Measurements from ENCODE around the gene NEO1.
"Not testable (repeated sequence)": the region's sequence is repeated elsewhere in the genome, so short reads cannot be mapped to it uniquely, and the experiment has no call there.

Gene NEO1

DNA sequence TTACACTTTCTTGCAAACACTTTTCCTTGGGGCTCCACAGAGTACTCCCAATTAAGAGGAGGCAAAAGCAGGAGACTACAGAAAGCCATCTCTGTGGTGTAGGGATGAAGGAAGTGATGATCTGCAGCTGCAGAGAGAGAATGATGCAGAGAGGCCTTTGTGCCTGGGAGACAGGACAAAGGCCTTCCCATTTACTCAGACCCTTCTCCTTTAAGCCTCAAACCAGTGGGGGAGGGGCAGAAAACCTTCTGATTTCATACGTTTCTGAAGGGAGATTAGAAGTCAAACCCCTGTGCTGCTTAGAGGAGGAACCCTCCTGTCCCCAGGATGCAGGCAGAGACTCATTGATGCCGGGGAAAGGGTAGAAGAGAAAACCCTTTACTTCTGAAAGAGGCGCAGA lies 130.8 kb downstream of the NEO1 start:
- DNase-seq (ENCODE audit: low read depth in 2 of 2, low spot score in 1 of 2) = no peak

DNA sequence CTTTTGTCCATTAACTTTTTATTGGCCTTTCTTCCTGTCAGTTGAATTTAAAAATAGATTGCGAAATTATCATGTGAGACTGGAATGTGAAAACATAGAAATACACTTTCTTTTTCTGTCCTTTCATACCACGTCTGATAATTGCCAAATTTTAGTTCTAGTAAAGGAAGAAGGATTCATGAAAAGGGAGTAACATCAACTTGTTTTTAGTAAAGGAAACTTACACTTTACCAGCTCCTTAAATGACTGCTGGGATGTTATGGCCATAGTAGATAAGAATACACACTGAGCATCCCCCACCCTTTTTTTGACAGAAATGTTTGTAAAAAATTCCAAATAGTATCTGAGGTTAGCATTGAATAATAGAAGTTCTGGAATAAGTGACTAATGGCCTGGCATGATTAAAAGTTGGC lies 137.9 kb downstream of the NEO1 start:
- no peak for DNase-seq (ENCODE audit: low read depth in 2 of 2, low spot score in 1 of 2)

DNA sequence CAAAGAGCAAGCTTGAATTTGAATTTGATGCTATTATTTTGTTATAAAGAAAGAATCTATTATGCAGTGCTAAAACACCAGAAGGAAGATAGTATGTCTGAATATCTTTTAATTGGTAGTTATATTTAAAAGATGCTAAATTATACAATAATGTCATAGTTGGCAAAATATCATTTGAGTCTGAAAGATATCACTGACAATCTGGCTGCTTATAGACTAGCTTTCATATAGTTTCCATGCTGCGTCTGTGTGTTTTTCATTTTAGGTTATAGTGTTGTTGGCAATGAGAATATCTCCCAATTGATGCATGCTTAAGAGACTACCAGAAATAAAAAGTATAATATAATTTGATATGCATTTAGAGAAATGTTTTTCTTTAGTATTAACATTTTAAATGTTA lies 142.9 kb downstream of the NEO1 start:
- DNase-seq (ENCODE audit: low read depth in 2 of 2, low spot score in 1 of 2) = no peak

DNA sequence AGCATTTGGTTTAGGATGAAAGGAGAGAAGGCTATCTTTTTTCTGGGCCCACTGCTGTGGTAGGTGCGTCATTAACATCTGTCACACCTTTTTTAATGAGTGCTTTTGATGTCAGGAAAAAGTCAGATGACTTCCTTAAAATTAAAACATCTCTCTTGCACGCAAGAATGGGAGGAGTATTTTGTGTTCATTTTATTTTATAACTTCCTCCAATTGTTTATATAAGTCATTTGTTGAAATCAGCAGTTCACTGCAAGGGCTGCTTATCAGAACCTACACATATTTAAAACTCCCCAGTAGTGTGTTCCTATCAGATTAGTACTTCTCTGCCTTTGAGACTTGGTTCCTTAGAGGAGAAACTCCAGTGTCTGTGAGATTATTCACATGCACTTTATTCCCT lies 143.8 kb downstream of the NEO1 start:
- DNase-seq (ENCODE audit: low read depth in 2 of 2, low spot score in 1 of 2) = no peak

DNA sequence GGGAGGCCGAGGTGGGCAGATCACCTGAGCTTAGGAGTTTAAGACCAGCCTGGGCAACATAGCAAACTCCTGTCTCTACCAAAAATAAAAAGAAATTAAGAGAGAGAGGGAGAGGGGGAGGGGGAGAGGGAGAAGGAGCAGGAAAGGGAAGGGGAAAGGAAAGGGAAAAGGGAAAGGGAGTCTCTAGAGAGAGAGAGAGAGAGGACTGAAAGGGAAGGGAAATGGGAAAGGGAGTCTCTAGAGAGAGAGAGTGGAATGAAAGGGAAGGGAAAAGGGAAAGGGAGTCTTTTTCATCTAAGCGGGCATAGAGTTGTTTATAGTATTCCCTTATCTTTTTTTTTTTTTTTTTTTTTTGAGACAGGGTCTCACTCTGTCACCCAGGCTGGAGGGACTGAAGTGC lies 148.1 kb downstream of the NEO1 start:
- no peak for DNase-seq (ENCODE audit: low read depth in 2 of 2, low spot score in 1 of 2)

DNA sequence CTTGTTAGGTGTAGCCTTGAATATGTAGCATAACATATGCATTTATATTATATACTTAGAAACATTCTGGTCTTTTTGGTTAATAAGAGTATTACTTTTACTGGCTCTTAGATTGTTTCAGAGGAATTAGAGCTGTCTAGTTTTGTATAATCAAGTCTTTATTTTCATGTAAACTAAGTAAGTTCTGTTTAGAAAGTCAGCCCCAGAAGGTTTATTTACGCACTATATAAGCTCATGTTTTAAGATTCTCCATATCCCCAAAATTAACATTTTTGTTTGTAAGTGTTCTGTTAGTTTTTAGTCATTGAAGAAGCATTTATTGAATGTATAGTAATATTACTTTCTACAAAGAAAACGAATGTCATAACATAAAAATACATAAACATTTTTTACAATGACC lies 158.4 kb downstream of the NEO1 start:
- DNase-seq (ENCODE audit: low read depth in 2 of 2, low spot score in 1 of 2) = no peak

DNA sequence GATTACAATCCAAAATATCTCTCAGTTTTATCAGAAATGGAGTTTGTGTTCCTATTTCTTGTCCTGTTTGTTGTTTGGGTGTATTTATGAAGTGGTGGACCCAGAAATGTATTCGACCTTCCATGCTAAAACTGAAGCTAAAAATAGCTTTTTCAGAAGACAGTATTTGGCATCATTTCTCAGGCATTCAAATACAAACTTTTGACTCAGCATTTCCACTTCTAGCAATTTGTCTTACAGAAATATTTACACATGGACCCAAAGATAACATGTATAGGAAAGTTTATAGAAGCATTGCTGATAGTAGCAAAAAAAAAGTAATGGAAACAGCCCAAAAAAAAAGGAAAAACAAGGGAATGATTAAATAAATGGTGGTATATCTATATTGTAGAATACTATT lies 160.2 kb downstream of the NEO1 start:
- DNase-seq (ENCODE audit: low read depth in 2 of 2, low spot score in 1 of 2) = no peak

DNA sequence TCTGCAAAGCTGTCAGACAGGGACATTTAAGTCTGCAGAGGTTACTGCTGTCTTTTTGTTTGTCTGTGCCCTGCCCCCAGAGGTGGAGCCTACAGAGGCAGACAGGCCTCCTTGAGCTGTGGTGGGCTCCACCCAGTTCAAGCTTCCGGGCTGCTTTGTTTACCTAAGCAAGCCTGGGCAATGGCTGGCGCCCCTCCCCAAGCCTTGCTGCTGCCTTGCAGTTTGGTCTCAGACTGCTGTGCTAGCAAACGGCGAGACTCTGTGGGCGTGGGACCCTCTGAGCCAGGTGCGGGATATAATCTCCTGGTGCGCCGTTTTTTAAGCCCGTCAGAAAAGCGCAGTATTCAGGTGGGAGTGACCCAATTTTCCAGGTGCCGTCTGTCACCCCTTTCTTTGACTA lies 169.2 kb downstream of the NEO1 start:
- DNase-seq (ENCODE audit: low read depth in 2 of 2, low spot score in 1 of 2) = not testable (repeated sequence)

DNA sequence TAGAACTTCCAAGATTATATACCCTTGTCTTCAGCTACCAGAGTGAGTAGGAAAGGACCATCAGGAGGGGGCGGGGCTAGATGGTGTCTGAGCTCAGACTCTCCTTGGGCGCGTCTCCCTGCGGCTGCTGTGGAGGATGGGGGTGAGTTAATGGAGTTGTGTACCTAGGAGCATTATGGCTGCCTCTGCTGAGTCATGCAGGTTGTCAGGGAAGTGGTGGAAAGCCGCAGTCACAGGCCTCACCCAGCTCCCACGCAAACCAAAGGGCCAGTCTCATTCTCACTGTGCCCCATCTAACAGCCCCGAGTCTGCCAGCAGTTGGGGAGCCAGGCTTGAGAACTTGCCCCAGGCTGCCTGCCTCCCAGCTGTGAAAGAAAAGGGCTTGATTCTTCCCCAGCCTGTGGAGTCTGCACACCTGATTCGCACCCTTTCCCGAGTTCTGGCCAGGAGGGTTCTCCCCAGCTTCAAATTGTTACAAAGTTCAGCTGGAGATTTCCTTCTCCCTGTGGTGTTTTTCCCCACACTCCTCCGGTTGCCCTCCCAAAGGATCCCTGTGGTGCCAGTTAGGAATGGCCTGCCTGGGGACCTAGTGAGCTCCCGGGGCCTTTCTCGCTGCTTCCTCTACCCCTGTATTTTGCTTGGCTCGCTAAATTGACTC lies 173.2 kb downstream of the NEO1 start:
- DNase-seq (ENCODE audit: low read depth in 2 of 2, low spot score in 1 of 2) = no peak

DNA sequence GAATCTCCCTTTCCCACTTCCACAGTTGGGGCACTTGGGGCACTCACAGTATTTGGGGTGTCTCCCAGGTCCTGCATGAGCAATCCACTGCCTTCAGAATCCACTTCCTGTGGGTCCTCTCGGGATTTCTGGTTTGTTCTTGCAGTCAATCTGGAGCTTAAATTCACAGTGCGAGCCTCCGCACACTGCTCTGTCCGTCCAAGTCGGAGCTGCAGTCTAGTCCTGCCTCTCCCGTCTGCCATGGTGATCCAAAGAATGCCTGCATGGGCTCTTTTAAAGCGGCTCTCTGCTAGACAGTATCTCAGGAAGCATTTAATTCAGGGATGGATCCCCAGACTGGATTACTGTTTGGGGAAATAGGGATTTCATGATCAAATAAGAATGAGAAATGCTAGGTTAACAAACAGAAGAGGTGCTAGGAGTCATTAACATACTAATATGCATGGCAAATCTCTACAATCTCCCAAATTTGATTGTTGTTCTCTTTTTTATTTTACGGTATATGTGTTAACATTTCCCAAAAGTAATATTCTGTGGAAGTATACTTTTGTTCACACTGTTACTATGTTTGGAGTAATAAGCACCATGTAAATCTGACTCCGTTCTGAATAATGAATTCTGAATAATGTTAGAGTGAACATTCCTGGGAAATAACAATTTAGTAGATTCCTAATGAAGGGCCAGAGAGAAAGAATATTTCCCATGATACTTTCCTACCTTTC lies 174.0 kb downstream of the NEO1 start:
- DNase-seq (ENCODE audit: low read depth in 2 of 2, low spot score in 1 of 2) = no peak

DNA sequence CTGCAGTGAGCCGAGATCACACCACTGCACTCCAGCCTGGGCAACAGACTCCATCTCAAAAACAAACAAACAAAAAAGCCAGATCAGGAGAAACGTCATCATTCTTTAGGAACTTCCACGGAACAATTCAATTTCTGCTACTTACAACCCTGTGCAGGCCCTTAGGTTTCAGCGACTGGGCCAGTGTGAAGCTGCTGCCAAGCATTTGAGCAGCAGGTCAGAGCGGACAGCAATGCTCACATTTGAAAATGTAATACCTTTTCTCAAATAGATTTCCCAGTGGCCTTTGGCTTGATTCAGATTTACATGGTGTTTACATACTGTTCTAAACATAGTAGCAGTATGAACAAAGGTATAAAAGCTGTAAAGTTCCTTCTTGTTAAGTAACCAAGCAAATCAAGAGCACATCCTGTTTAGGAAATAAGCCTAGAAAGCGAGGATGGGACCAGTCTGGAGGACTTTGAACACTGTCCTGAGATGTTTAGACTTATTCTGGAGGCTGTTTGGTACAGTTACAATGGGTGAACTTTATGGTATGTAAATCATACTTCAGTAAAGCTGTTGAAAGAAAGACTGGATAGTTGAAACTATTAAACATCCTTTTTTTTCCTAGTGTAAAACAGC lies 175.3 kb downstream of the NEO1 start:
- DNase-seq (ENCODE audit: low read depth in 2 of 2, low spot score in 1 of 2) = no peak

DNA sequence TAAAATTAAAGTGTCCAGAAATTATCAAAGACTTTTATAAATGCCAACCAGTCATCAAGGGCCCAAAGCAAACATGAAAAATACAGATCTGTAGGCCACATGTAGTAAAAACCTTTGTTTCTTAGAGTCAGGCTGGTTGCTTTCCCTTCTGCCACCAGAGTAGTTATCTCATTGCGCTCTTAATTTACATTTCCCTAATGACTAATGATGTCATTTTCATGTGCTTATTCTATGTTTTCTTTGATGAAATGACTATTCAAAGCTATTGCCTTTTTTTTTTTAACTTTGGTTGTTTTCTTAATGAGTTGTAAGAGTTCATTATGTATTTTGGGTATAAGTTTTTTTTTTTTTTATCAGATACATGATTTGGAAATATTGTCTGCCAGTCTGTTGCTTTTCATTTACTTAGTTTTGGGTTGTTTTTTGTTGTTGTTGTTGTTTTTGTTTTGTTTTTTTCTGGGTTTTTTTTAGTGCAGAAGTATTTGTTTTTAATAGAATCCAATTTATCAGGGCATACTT lies 175.9 kb downstream of the NEO1 start:
- no peak for DNase-seq (ENCODE audit: low read depth in 2 of 2, low spot score in 1 of 2)

DNA sequence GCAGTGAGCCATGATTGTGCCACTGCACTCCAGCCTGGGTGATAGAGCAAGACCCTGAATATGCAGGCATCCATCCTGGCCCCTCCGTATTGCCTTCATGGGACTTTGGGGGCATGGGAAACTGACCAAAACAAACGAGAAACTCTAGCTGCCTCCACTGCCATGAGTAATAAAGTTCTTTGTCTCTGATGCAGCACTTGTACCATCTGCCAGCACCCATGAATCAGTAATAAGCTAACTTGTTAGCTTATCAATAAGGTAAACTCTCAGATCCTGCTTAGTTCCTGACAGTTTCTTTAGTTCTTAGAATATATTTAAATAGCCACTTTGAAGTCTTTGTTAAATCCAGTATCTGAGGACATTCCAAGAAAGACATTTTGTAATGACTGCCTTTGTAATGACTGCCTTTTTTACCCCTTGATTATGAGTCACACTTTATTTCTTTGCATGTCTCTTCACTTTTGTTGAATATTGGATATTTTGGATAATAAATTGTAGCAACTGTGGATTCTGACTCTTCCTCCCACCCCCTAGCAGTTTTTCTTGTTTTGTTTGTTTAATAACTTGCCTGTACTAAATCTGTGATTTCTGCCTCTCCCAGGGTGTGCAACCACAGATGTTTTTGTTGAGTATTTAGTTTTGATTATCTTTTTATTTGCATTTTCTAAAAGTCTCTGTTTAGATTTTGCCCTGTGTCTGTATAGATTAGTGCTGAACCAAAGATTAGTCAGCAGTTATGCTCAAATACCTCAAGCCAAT lies 179.6 kb downstream of the NEO1 start:
- no peak for DNase-seq (ENCODE audit: low read depth in 2 of 2, low spot score in 1 of 2)

DNA sequence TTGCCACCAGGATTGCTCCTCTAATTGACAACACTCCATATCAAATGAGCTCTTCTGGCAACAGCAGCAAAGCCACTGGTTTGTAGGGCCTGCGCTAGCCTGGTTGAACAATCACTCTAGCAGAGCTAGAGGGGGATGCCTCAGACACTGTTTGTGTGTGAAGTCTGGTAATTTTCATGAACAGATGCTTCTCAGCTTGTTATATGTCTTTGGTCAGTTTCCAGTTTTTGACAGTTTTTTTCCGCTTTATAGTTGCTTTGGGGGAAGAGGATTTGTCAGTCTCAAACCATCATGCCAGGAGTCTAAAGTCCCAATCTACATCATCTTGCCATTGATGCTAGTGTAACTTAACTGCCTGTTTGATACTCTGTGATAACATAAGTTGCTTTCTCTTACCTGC lies 180.5 kb downstream of the NEO1 start:
- no peak for DNase-seq (ENCODE audit: low read depth in 2 of 2, low spot score in 1 of 2)

DNA sequence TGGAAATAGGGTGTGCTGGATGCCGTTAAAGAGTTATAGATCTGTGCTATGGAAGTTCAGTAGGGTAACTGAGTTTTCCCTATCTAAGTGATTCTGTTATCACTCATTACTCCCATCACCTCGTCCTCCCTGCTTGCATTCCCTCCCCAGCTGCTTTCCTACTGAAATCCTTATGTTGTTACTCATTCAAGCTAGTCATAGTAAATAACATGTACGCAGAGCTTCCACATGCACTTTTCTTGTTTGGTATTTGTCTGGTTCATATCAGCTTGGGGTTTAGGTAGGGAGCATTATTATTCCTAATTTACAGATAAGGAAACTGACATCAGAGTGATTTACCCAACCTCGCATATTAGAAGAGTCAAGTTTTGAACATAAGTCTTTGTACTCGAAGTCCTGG lies 181.4 kb downstream of the NEO1 start:
- no peak for DNase-seq (ENCODE audit: low read depth in 2 of 2, low spot score in 1 of 2)

DNA sequence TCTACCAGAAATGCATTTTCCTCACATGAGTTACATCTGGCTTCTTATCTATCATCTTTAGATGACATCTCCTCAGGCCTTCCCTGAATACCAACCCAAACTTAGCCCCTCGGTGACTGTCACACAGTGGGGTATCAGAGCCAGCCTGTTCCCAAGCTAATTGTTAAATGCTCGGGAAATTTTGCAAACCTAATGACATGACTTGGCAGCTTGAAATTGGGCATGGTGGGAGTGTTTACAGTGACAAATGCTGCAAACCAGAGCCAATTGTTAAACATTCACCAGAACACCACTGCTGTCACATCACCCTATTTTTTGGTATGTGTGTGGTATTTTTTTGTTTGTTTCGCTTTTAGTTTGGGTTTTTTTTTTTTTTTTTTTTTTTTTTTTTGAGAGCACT lies 185.6 kb downstream of the NEO1 start:
- no peak for DNase-seq (ENCODE audit: low read depth in 2 of 2, low spot score in 1 of 2)

DNA sequence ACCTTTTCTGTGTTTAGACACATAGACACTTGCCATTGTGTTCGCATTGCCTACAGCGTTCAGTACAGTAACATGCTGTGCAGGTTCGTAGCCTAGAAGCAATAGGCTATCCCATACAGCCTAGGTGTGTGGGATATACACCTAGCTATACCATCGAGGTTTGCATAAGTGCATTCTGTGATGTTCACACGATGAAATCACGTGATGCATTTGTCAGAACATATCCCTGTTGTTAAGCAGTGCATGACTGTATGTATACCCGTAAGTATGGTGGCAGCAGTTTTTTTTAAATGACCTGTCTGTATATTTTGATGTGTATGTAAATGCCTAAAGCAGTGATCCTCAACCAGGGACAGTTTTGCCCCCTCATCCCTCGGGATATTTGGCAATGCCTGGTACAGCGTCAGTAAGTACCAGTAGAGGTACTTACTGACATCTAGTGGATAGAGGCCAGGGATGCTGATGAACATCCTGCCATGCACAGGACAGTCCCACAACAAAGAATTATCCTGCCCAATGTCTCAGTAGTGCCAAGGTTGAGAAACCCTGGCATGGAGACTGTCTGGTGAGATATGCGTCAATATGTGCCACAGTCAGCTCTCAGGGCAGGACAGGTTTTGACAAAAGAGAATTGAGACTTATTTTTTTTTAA lies 187.4 kb downstream of the NEO1 start:
- DNase-seq (ENCODE audit: low read depth in 2 of 2, low spot score in 1 of 2) = no peak

DNA sequence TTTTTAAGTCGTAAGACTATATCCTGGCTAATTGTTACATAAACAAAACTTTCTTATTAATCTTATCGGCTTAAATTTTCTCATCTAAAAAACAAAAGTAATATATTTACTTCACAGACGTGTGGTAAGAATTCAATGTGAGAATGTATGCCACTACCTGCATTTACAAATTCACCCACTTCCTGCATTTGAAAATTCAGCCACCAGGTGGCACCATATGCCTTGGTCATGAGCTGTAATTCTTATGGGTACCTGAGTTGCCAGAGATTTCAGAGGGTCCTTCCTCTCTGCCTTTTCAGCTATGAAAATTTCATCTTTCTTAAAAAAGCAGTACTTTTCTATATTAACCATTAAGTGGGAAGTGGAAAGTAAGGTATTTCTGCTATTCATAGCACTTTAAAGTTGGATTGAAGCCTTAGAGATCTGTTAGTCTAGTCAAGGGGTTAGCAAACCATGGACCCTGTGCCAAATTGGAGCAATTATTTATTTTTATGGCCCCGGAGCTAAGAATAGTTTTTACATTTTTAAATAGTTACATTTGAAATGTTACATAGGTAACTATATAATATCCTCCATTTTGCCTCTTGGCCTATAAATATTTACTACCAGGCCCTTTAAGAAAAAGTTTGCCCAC lies 188.7 kb downstream of the NEO1 start:
- peak; percentile 21 to 57 for DNase-seq (ENCODE audit: low read depth in 2 of 2, low spot score in 1 of 2)

DNA sequence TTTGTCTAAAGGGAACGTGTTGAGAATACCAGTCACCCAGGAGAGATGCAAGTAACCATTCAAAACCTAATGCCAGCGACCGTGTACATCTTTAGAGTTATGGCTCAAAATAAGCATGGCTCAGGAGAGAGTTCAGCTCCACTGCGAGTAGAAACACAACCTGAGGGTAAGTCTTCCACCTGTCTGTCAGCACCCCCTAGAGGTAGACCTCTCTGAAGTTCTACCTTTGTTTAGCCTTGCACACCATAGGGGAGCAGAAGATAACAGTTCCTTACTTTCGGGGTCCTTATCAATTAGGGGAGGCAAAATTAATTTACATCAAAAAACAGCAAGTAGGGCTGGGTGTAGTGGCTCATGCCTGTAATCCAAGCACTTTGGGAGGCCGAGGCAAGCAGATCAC lies 192.1 kb downstream of the NEO1 start:
- DNase-seq (ENCODE audit: low read depth in 2 of 2, low spot score in 1 of 2) = no peak

DNA sequence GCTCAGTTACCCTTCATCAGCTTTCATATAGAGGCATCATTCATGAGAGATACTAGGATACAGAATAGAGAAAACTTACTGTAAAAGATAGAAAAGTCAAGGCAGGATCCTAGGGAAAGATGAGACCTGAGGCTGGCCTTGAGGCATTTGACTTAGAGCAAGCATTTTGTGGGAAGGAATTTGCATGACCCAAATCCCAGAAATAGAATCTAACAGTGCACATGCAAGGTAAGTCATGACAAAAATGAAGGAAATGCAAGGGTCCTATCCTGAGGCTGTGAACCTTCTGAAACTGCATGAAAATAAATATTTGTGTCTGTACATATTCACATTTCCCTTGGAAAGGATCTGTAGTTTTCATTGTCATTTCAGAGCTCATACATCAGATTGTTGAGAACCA lies 194.2 kb downstream of the NEO1 start:
- DNase-seq (ENCODE audit: low read depth in 2 of 2, low spot score in 1 of 2) = no peak

DNA sequence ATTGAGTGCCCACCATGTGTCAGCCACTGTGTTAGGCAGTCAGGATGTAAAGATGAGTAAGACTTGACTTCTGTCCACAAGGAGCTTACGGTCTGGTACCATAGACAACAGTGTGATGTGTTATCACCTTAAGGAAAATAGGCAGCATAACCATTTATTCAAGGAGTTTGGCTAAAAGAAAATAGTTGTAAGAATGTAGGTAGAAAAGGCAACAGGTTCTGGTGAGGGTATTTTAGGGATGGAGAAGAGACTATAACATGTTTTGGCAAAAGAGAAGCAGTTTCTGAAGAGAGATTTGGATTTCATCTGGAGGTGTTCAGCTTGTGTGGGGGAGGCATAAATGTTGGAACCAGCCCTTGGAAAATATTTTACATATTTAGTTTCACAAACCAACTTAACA lies 194.6 kb downstream of the NEO1 start:
- DNase-seq (ENCODE audit: low read depth in 2 of 2, low spot score in 1 of 2) = no peak
